Measurements from ENCODE around the gene HDAC4.

- TF ChIP-seq CTCF (IDR thresholded peaks at IDR 0.05) (no peak), ZFX (IDR thresholded peaks at IDR 0.05; ENCODE audit: borderline replicate concordance) (no peak)
Observed at GRCh38 chr2:239119346-239120126, 281.3 kb downstream of the HDAC4 start.

All from 22Rv1 (cell line).